Liver (tissue), 9 donors: ENCODE results near the gene RABL6. TPM values are rescaled to one million over a fixed set of nuclear protein-coding genes. Genes with fewer than 3 reads are reported as not detected.

Experiments used
- DNase-seq: peaks from one replicate; pipeline ENCODE4 v3.0.0-alpha.2; 2017; ENCODE audit warnings: low spot score
- H3K27ac ChIP-seq, 2 donors: one replicate each; pipeline ENCODE4 v1.7.0; 2013; ENCODE audit warnings: inconsistent platforms in 2 of 2, low read length in 2 of 2, control low read depth in 1 of 2, low read depth in 1 of 2, mild to moderate bottlenecking in 1 of 2
- H3K27me3 ChIP-seq, 4 donors: one replicate each; pipeline versions ENCODE4 v1.6.1 to v1.7.0; 2013; ENCODE audit warnings: low read length in 3 of 4, inconsistent platforms in 1 of 4, mild to moderate bottlenecking in 1 of 4, moderate library complexity in 1 of 4; ENCODE audit not compliant: control insufficient read depth in 4 of 4, insufficient read depth in 4 of 4
- H3K36me3 ChIP-seq, 4 donors: one replicate each; pipeline versions ENCODE4 v1.6.1 to v1.7.0; 2013; ENCODE audit warnings: low read length in 3 of 4, mild to moderate bottlenecking in 3 of 4, low read depth in 1 of 4, moderate library complexity in 1 of 4; ENCODE audit not compliant: control insufficient read depth in 4 of 4, insufficient read depth in 3 of 4
- H3K4me1 ChIP-seq, 4 donors: one replicate each; pipeline versions ENCODE4 v1.6.1 to v1.7.0; 2013; ENCODE audit warnings: low read length in 3 of 4, mild to moderate bottlenecking in 3 of 4, moderate library complexity in 1 of 4; ENCODE audit not compliant: control insufficient read depth in 4 of 4, insufficient read depth in 4 of 4
- H3K4me3 ChIP-seq, 3 donors: one replicate each; pipeline versions ENCODE4 v1.6.1 to v1.7.0; 2013; ENCODE audit warnings: low read length in 3 of 3, control low read depth in 1 of 3, low read depth in 1 of 3, mild to moderate bottlenecking in 1 of 3
- H3K9ac ChIP-seq, 2 donors: one replicate each; pipeline ENCODE4 v1.7.0; 2013; ENCODE audit warnings: low read length in 2 of 2, mild to moderate bottlenecking in 2 of 2, moderate library complexity in 2 of 2, control low read depth in 1 of 2, low read depth in 1 of 2
- H3K9me3 ChIP-seq, 4 donors: one replicate each; pipeline versions ENCODE4 v1.6.1 to v1.7.0; 2013; ENCODE audit warnings: low read length in 3 of 4; ENCODE audit not compliant: control insufficient read depth in 4 of 4
- EGR1 ChIP-seq, 2 donors: IDR thresholded peaks; 2 replicates each; pipeline ENCODE4 v1.6.1; 2016 to 2018; ENCODE audit warnings: antibody characterized with exemption in 2 of 2, low read depth in 2 of 2
- GABPA ChIP-seq, 2 donors: IDR thresholded peaks in 1 of 2; conservative IDR thresholded peaks in 1 of 2; 2 replicates each; pipeline ENCODE4 v1.6.1; 2016; ENCODE audit warnings: antibody characterized with exemption in 2 of 2, mild to moderate bottlenecking in 1 of 2, moderate library complexity in 1 of 2
- HNF4A ChIP-seq, 2 donors: conservative IDR thresholded peaks; 2 replicates each; pipeline ENCODE4 v1.6.1; 2016; ENCODE audit warnings: antibody characterized with exemption in 2 of 2, mild to moderate bottlenecking in 2 of 2
- HNF4G ChIP-seq: IDR thresholded peaks from 2 replicates; pipeline ENCODE4 v1.6.1; 2016; ENCODE audit warnings: antibody characterized with exemption
- JUND ChIP-seq, 2 donors: IDR thresholded peaks; 2 replicates each; pipeline ENCODE4 v1.6.1; 2016; ENCODE audit warnings: antibody characterized with exemption in 2 of 2
- SP1 ChIP-seq: IDR thresholded peaks from 2 replicates; pipeline ENCODE4 v1.6.1; 2018; ENCODE audit warnings: antibody characterized with exemption, mild to moderate bottlenecking
- WGBS: extraction: QIAGEN DNeasy Blood & Tissue Kit; methylation state at CpG from one replicate; pipeline ENCODE4 v1.1.7; 2013; 5-methylcytosine and 5-hydroxymethylcytosine counted together
- polyA plus RNA-seq, 2 donors: library from polyadenylated mRNA; stranded (reverse) in 1 of 2; unstranded in 1 of 2; fragments of 200-250 nt in 1 of 2; fragments of >200 nt in 1 of 2; fragmentation: Nextera tagmentation in 1 of 2; extraction: Ambion mirVana in 1 of 2; gene quantifications; one replicate each; pipeline versions ENCODE4 v1.2.1 to v1.2.3, GENCODE V29; 2013 to 2015
- total RNA-seq, 2 donors: library from RNA; depleted of rRNA; stranded (reverse); fragments of >200 nt; gene quantifications; one replicate each; pipeline ENCODE4 v1.2.3, GENCODE V29; 2014
- TF ChIP-seq, protein P1 (sequence below): IDR thresholded peaks from 2 replicates; pipeline ENCODE4 v1.6.1; 2016; ENCODE audit warnings: antibody characterized with exemption
- TF ChIP-seq, protein P2 (sequence below): IDR thresholded peaks from 2 replicates; pipeline ENCODE4 v1.6.1; 2016; ENCODE audit warnings: antibody characterized with exemption, mild to moderate bottlenecking
- TF ChIP-seq, protein P3 (sequence below): IDR thresholded peaks from 2 replicates; pipeline ENCODE4 v1.6.1; 2016; ENCODE audit warnings: antibody characterized with exemption
- donor health status: healthy.
- donor health status: healthy.
- donor health status: healthy.
- donor health status: healthy.
- donor health status: healthy.

Gene RABL6
- total and polyA plus RNA-seq, 4 donors: 3.6 to 32.6 (median 10.7) TPM

DNA sequence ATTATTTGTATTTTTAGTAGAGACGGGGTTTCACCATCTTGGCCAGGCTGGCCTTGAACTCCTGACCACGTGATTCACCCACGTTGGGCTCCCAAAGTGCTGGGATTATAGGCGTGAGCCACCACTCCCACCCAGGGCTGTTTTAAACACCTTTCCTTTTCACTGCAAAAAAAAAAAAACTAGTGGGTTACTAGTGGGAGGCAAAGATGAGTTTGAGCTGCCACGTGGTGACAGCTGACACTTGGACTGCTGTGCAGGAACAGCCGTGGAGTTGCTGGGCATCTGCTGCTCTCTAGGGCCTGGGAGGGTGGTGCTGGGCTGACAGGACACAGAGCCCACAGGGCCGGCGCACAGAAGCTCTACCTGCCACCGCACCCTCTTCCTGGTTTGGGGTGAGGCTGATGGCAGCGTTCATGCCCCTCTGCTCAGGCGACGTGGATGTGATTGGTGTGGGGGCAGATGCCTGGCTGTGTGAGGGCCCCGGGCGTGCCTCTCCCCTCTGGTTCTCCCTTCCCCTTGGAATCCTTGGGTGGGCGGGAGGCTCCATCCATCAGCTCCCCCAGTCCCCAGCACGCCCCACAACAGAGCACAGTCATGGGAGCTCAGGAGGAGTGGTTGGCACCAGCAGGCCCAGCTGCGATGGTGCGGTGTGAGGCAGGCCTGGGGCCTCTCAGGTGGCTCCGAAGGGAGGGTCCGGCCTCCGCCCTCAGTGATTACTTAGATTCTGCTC lies 16.9 kb downstream of the RABL6 start:
- DNase-seq: no peak
- WGBS: 91% methylated on average over 21 of the region's 21 CpGs
- H3K27ac ChIP-seq: no peak overlapping the region
- no peaks in the 10 kb centered on the region for H3K27me3 ChIP-seq
- no peaks in the 10 kb centered on the region for H3K9me3 ChIP-seq
- TF ChIP-seq, protein P1, sequence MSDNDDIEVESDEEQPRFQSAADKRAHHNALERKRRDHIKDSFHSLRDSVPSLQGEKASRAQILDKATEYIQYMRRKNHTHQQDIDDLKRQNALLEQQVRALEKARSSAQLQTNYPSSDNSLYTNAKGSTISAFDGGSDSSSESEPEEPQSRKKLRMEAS: no peak
- no peak for TF ChIP-seq EGR1 (IDR thresholded peaks at IDR 0.05; ENCODE audit: low read depth in 2 of 2)
- no peak for TF ChIP-seq HNF4G
- no peak for TF ChIP-seq JUND (IDR thresholded peaks at IDR 0.05)
- H3K9ac ChIP-seq: no peak overlapping the region
- no peaks in the 10 kb centered on the region for H3K4me1 ChIP-seq
- peaks cover 5 to 45% (median 12%) of the 10 kb centered on the region in 4 donors for H3K36me3 ChIP-seq
- H3K4me3 ChIP-seq: no peak overlapping the region

DNA sequence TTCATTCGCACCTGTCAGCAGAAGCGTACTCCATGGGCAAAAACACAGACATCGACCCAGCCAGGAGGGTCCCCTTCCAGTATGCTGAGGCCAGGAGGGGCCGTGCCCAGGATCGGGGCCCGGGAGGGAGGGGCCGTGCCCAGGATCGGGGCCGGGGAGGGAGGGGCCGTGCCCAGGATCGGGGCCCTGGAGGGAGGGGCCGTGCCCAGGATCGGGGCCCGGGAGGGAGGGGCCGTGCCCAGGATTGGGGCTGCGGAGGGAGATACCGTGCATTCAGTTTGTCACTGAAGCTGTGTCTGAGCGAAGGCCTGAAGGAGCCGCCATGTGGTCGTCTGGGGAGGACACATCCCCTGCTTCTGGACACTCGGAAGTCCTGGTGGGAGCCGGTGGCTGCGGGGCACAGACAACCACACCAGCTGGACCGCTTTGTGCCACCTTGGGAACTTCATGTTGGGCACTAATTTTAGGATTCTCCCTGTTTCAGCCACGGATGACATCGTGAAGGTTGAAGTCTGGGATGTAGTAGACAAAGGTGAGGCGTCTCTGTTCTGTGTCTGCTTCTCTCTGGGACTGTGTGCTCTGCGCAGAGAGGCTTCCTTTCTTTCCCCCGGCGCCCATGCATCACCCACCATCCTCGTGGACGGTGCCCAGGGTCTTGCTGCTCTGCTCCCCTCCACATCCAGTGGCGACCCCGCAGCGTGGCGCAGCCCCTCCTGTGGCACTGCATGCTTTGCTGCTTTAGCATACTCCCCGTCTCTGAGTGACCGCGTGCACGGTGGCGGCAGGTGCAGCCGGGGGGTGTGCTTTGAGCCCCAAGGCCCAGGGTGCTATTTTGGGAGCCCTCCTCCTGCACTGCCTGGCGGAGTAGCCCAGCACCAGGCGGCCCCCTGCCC lies 17.8 kb downstream of the RABL6 start:
- Histone ChIP-seq H3K4me3 (no peak overlapping the region), H3K9ac (no peak overlapping the region), H3K27me3 (no peaks in the 10 kb centered on the region), H3K27ac (no peak overlapping the region), H3K4me1 (no peaks in the 10 kb centered on the region), H3K36me3 (peaks cover 5 to 52% (median 17%) of the 10 kb centered on the region in 4 donors), H3K9me3 (no peaks in the 10 kb centered on the region)
- no peak for DNase-seq
- WGBS: 95% methylated on average over 44 of the region's 44 CpGs
- TF ChIP-seq GABPA (IDR thresholded peaks at IDR 0.05 in 1 of 2, conservative IDR thresholded peaks at IDR 0.05 in 1 of 2): no peak
- TF ChIP-seq, protein P1: no peak

DNA sequence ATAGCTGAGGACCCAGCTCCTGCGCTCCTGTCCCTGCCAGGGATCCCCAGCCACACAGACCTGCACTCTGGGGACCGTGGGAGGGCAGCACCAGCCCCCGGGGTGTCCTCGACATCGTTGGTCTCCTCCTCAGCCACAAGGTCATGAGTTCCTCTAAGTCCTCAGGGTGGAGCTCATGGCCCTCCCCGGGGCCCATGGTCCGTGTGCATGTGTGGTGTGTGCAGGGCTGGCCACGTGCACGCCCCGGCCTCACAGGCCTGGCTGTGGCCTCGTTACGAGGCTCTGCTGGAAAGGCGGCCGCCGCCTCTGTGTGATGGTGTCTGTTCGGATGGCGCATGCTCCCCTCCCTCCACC lies 18.4 kb downstream of the RABL6 start:
- no peak for DNase-seq
- 97% methylated on average over 17 of the region's 17 CpGs for WGBS

More for the DNA sequence above, 18.4 kb downstream of the RABL6 start:
- H3K9ac ChIP-seq: no peak overlapping the region
- H3K36me3 ChIP-seq: peaks cover 5 to 59% (median 20%) of the 10 kb centered on the region in 4 donors
- TF ChIP-seq HNF4G (no peak), SP1 (no peak), HNF4A (conservative IDR thresholded peaks at IDR 0.05) (no peak)
- TF ChIP-seq, protein P2, sequence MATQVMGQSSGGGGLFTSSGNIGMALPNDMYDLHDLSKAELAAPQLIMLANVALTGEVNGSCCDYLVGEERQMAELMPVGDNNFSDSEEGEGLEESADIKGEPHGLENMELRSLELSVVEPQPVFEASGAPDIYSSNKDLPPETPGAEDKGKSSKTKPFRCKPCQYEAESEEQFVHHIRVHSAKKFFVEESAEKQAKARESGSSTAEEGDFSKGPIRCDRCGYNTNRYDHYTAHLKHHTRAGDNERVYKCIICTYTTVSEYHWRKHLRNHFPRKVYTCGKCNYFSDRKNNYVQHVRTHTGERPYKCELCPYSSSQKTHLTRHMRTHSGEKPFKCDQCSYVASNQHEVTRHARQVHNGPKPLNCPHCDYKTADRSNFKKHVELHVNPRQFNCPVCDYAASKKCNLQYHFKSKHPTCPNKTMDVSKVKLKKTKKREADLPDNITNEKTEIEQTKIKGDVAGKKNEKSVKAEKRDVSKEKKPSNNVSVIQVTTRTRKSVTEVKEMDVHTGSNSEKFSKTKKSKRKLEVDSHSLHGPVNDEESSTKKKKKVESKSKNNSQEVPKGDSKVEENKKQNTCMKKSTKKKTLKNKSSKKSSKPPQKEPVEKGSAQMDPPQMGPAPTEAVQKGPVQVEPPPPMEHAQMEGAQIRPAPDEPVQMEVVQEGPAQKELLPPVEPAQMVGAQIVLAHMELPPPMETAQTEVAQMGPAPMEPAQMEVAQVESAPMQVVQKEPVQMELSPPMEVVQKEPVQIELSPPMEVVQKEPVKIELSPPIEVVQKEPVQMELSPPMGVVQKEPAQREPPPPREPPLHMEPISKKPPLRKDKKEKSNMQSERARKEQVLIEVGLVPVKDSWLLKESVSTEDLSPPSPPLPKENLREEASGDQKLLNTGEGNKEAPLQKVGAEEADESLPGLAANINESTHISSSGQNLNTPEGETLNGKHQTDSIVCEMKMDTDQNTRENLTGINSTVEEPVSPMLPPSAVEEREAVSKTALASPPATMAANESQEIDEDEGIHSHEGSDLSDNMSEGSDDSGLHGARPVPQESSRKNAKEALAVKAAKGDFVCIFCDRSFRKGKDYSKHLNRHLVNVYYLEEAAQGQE: no peak
- TF ChIP-seq, protein P3, sequence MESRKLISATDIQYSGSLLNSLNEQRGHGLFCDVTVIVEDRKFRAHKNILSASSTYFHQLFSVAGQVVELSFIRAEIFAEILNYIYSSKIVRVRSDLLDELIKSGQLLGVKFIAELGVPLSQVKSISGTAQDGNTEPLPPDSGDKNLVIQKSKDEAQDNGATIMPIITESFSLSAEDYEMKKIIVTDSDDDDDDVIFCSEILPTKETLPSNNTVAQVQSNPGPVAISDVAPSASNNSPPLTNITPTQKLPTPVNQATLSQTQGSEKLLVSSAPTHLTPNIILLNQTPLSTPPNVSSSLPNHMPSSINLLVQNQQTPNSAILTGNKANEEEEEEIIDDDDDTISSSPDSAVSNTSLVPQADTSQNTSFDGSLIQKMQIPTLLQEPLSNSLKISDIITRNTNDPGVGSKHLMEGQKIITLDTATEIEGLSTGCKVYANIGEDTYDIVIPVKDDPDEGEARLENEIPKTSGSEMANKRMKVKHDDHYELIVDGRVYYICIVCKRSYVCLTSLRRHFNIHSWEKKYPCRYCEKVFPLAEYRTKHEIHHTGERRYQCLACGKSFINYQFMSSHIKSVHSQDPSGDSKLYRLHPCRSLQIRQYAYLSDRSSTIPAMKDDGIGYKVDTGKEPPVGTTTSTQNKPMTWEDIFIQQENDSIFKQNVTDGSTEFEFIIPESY: no peak
- no peaks in the 10 kb centered on the region for H3K4me1 ChIP-seq
- H3K27ac ChIP-seq: no peak overlapping the region
- no peak overlapping the region for H3K4me3 ChIP-seq
- no peaks in the 10 kb centered on the region for H3K9me3 ChIP-seq
- no peaks in the 10 kb centered on the region for H3K27me3 ChIP-seq
